Measurements from ENCODE around the gene GRK5.
A peak's percentile ranks its signal among the peaks of the same experiment; 100 is the strongest.
"Not testable (repeated sequence)": the region's sequence is repeated elsewhere in the genome, so short reads cannot be mapped to it uniquely, and the experiment has no call there.

The GRK5 gene

GRCh38 chr10:119251315-119251708 is 43.9 kb downstream of the GRK5 start:
- peak; percentile 59 for DNase-seq (ENCODE audit: low read depth)

DNA sequence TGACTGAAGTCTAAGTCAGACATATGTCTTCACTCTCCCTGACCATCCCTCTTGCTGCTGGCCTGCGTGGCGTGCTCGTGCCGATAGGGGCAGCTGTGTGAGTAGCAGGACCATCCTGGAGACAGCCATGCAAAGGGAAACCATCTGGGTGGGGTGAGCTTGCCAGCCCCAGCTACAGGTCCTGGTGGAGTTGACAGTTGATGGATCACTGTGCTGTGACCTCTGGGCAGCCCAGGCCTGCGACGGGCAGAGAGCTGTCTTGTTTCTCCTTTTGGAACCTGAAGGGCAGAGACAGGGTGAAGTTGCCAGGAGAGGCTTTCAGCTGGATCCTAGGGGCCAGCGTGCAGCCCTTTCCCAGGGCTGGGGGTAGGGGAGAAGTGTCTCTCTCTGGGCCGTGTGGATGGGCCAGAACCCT is 44.7 kb downstream of the GRK5 start:
- DNase-seq (ENCODE audit: low read depth): no peak

- no peak for DNase-seq (ENCODE audit: low read depth)
These were observed 45.2 kb downstream of the GRK5 start for GRCh38 chr10:119252470-119253151.

GRCh38 chr10:119253433-119254174 is 46.2 kb downstream of the GRK5 start:
- DNase-seq (ENCODE audit: low read depth): peak; percentile 91

- no peak for DNase-seq (ENCODE audit: low read depth)
These were observed 47.0 kb downstream of the GRK5 start for GRCh38 chr10:119254335-119254734.

DNA sequence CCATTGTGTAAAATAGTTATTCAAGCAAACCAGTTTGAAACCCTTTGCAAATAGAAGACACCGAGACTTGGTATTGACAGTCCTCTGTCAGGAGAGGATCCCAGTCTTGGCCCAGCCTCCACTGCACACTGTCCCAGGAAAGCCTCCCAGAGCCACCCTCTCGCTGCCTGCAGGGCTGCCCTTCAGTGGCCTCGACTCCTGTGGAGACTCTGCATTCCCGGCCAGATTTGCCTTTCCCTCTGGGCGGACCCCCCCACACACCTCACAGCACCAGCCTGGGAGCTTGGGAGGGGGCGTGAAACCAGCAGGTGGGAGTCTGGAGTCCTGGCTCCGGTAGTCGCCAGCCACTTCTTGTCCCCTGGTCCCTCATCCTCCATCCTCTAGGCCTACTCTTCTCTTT is 48.7 kb downstream of the GRK5 start:
- DNase-seq (ENCODE audit: low read depth): no peak

DNA sequence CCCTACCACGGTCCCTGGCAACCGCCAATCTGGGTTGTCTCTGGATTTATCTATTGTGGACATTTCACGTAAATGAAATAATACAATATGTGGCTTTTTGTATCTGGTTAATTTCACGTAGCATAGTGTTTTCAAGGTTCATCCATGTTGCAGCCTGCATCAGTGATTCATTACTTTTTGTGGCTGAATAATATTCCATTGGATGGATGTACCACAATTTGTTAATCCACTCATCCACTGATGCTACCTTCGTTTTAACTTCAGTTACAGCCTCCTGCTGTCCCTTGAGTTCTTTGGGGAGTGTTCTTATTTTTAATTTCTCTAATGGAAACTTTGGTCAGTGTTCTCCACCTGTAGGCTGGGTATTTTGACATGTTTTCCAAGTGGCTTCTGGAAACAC is 49.5 kb downstream of the GRK5 start:
- DNase-seq (ENCODE audit: low read depth): no peak

- no peak for DNase-seq (ENCODE audit: low read depth)
These were observed 50.6 kb downstream of the GRK5 start for GRCh38 chr10:119257899-119258419.

- DNase-seq (ENCODE audit: low read depth): no peak
These were observed 52.0 kb downstream of the GRK5 start for GRCh38 chr10:119259345-119259744.

- not testable (repeated sequence) for DNase-seq (ENCODE audit: low read depth)
These were observed 53.6 kb downstream of the GRK5 start for GRCh38 chr10:119261016-119261415.

GRCh38 chr10:119263951-119264617 is 56.7 kb downstream of the GRK5 start:
- no peak for DNase-seq (ENCODE audit: low read depth)

DNA sequence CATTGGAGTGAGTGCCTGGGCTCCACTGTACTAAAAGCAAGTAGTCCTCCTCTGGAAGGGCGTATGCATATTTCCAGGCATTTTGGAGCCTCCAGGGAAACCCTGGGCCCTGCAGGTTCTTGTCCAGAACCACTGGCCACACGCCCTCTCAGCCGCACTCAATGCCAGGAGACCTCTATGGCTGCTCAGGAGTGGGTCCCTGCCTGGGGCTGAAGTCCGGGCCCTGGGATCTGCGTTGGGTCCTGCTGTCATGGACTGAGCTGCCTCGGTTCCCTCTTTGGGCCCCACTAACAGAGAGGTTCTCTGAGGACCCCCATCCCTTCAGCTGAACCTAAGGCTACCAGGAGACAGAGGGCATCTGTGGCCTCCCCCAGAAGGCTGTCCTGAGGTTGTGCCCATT is 58.3 kb downstream of the GRK5 start:
- no peak for DNase-seq (ENCODE audit: low read depth)

DNA sequence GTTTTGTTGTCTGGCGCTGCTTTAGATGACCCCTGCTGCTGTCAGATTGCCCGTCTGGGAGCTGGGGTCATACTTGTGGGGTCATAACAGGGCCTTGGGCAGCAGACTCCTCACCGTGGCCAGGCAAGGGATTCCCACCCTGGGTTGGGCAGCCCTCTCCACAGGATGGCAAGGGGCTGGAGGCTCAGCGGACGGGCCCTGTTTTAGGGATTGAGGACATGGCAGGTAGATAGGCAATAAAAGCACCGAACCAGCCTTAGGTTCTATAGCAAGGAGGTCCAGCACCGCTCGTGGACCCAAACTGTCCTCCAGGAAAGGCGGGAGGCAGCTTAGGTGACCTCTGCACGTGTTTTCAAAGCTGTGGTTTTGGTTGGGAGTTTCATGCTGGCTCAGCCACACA is 60.0 kb downstream of the GRK5 start:
- DNase-seq (ENCODE audit: low read depth): no peak

DNA sequence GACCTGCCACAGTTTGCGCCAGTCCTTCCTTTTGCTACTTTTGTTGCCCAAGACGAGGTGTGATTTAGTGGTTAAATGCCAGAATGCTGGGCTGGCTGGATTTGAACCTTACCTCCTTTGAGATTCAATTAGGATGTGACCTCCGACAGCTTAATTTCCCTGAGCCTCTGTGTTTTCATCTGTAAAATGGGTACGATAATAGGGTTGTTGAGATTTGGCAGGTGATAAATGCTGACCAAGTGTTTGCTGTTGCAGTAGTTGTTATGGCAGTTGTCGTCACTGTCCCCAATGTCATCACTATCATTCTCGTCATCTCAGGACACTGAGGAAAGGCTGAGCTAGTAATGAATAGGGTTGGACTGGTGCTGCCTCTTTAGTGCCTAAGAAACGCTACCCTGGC is 61.1 kb downstream of the GRK5 start:
- DNase-seq (ENCODE audit: low read depth): no peak

DNA sequence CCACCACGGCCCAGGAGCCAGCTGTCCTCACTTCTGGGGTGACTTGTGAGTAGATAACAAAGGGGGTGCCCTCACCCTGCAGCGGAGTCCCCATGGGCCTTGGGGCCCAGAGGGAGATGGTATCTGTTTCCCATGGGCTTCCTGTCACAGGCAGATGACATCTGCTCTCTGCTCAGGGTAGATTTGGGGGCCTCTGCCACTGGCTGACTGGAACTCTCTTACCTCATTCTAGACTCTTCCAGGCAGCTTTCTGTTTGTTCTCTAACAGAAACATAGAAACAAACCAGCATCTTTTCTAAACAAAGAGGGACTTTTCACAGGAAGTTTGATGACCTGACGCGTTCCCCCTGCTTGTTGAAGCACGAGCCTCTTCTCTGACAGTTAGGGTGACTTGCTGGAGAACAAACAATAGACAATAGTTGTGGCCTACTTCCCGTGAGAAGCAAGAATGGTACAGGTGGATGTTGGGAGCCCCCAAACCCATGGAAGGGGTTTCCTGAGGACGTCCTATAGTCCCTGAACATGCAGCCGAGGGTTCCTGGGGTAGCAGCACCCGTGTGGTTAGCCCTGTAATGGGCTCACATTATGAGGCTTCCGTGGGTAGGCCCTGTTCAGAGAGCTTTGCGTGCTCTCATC is 61.6 kb downstream of the GRK5 start:
- DNase-seq (ENCODE audit: low read depth): no peak

DNA sequence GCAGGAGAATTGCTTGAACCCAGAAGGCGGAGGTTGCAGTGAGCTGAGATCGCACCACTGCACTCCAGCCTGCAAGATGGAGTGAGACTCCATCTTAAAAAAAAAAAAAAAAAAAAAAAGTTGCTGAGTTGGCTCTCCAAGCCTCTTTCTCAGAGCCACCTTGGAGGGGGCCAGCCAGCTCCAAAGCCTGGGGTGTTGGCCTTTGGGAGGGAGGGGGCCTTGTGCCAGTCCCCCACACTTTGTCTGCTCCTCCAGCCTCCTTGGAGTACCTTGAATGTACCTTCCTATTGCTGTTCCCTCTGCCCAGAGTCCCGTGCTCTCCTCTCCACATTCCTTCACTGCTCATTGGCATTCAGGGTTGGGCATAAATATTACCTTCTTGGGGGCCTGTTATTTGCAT is 62.4 kb downstream of the GRK5 start:
- DNase-seq (ENCODE audit: low read depth): no peak

DNA sequence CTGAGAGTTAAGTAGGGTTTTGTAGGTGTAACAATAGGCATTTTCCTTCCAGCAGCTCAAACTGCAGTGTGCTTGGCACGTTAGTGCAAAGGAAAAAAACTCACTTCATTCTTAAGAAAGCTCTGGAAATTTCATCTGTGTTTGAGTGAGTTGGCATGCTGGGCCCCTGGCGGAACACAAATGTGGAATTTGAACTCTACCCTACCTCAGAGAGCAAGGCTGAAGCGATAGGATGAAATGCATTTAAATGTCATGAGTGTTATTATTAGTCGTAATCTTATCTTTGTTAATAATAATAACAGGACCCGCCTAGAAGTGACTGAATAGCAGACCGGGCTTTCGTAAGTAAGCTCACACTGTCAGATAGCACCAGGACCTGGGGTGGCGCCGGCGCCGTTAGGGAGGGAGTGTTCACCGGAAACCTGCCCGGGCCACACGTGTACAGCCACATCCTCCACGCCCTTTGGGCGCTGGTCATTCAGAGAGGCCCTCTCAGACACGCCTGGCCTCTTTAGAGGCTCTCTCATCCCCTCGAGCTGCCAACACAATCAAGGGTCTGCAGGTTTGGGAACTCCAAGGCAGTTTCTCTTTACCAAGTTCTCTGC is 63.5 kb downstream of the GRK5 start:
- DNase-seq (ENCODE audit: low read depth): no peak

DNA sequence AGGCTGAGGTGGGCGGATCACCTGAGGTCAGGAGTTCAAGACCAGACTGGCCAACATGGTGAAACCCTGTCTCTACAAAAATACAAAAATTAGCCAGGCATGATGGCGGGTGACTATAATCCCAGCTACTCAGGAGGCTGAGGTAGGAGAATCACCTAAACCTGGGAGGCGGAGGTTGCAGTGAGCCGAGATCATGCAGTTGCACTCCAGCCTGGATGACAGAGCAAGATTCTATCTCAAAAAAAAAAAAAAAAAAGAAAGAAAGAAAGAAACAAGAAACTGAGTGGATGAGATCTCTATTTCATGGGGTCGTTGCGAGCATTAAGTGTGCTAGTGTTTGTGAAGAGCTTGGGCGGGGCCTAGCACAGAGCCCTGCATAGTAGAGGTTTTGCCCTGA is 65.0 kb downstream of the GRK5 start:
- DNase-seq (ENCODE audit: low read depth): not testable (repeated sequence)

GRCh38 chr10:119272736-119273135 is 65.4 kb downstream of the GRK5 start:
- no peak for DNase-seq (ENCODE audit: low read depth)

GRCh38 chr10:119273413-119273812 is 66.0 kb downstream of the GRK5 start:
- no peak for DNase-seq (ENCODE audit: low read depth)

DNA sequence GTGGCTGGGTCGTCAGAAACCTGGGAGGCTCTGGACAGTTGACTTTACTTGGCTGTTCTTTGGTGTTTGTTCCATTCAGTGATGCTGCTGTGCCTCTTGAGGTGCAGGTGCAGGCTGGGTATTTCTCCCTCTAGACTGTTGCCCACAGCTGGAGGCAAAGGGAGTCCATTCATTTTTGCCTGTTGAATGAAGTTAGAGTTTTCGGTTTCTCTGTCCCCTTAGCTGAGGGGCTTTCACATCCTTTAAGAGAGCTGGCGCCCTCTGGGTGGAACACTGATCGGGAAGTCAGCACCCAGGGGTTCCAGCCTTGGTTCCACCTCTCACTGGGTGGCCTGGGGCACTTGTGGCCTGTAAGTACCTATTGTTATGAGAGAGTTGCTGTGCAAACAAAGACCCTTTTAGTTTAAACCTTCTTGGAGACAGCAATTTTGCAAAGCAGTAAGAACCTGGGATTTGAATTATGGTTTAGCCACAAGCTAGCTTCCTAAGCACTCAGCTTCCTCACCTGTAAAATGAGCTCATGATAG is 67.2 kb downstream of the GRK5 start:
- DNase-seq (ENCODE audit: low read depth): no peak

DNA sequence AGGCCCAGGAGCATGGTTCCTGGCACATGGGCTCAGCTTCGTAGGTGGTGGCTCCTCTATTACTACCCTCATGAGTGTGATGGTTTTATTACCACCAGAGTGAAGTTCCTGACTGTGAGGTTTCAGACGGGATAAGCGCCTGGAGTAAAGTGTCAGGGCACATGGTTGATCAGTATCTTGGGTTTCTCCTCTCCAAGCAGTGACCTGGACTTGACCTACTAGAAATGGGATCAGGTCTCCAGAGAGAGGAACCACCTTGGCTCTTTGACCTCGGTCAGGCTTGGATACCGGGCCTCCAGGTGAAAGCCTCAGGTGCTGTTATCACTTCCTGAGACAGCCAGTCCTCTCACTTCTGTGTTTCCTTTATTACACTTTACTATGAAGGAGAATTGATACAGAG is 67.7 kb downstream of the GRK5 start:
- DNase-seq (ENCODE audit: low read depth): no peak
